Endothelial cell of umbilical vein (primary cell): ENCODE measurements around the gene GALNT2. TPM values are rescaled to one million over a fixed set of nuclear protein-coding genes. Genes with fewer than 3 reads are reported as not detected.

Experiments
- BruUV-seq: library from RNA; stranded (reverse); fragments of 400-500 nt; replicated peaks from 2 replicates; lab custom pipeline; 2021; lab: Mats Ljungman, UMichigan
- CTCF ChIA-PET: fragments of 300-600, 350-600 bp; sonication (Branson Sonifier 250); formaldehyde crosslinking; loops from one replicate; lab custom pipeline; 2021; ENCODE audit warnings: antibody characterized with exemption, inconsistent platforms; lab: Charles Lee
- POLR2A ChIA-PET: fragments of 300-600, 350-600 bp; sonication (Branson Sonifier 250); formaldehyde crosslinking; loops from one replicate; lab custom pipeline; 2021; ENCODE audit warnings: antibody characterized with exemption, inconsistent platforms; lab: Charles Lee
- DNase-seq: peaks from one replicate; pipeline ENCODE4 v3.0.0-alpha.2; 2011; ENCODE audit warnings: low read depth, low spot score
- FAIRE-seq: peaks from 2 replicates; lab custom pipeline; 2011; peaks lifted over from hg19 to GRCh38; lab: Jason Lieb, UNC
- H2AFZ ChIP-seq: 2 replicates; pipeline ENCODE4 v1.6.0; 2012; ENCODE audit warnings: low read depth, low read length, control low read depth, inconsistent platforms
- H3K27ac ChIP-seq: 2 replicates; pipeline ENCODE4 v1.5.1; 2011; ENCODE audit warnings: low read depth, mild to moderate bottlenecking, control low read depth, low read length, moderate library complexity; ENCODE audit not compliant: insufficient read depth
- H3K27me3 ChIP-seq, 2 experiments: 2 replicates each; pipeline versions ENCODE4 v1.6.0 to v1.6.1; 2011; ENCODE audit warnings: low read length in 2 of 2, mixed read lengths in 1 of 2; ENCODE audit not compliant: control insufficient read depth in 2 of 2, insufficient read depth in 2 of 2
- H3K36me3 ChIP-seq, 2 experiments: 2 replicates in 1 of 2; 3 replicates in 1 of 2; pipeline ENCODE4 v1.5.1; 2011; ENCODE audit warnings: low read length in 2 of 2, mild to moderate bottlenecking in 1 of 2, moderate library complexity in 1 of 2; ENCODE audit not compliant: control insufficient read depth in 2 of 2, insufficient read depth in 2 of 2; ENCODE audit errors: extremely low read depth in 1 of 2
- H3K4me1 ChIP-seq: 3 replicates; pipeline ENCODE4 v1.5.1; 2011; ENCODE audit warnings: mild to moderate bottlenecking, low read length; ENCODE audit not compliant: control insufficient read depth, insufficient read depth; ENCODE audit errors: extremely low read depth
- H3K4me2 ChIP-seq: 2 replicates; pipeline ENCODE4 v1.6.1; 2011; ENCODE audit warnings: low read length, control low read depth, mixed read lengths; ENCODE audit not compliant: insufficient read depth
- H3K4me3 ChIP-seq, 3 experiments: fragments of 200-600 bp in 1 of 3; sonication (generic), shearing (Covaris generic) in 1 of 3; replicated peaks in 1 of 3; 2 replicates each; pipeline ENCODE4 v1.5.1; 2011 to 2016; ENCODE audit warnings: control low read depth in 3 of 3, low read length in 3 of 3, mild to moderate bottlenecking in 2 of 3, inconsistent platforms in 1 of 3, low read depth in 1 of 3, moderate library complexity in 1 of 3; ENCODE audit not compliant: insufficient read depth in 1 of 3
- H3K79me2 ChIP-seq: 2 replicates; pipeline ENCODE4 v1.6.0; 2012; ENCODE audit warnings: low read length, inconsistent platforms; ENCODE audit not compliant: control insufficient read depth, insufficient read depth
- H3K9ac ChIP-seq: replicated peaks from 2 replicates; pipeline ENCODE3; 2011; ENCODE audit warnings: low read length, control low read depth; ENCODE audit not compliant: insufficient read depth; ENCODE audit errors: extremely low read depth
- H3K9me1 ChIP-seq: replicated peaks from 3 replicates; pipeline ENCODE4 v1.6.0; 2011; ENCODE audit warnings: mild to moderate bottlenecking, low read length; ENCODE audit not compliant: control insufficient read depth, insufficient read depth; ENCODE audit errors: extremely low read depth
- H3K9me3 ChIP-seq: replicated peaks from 2 replicates; pipeline ENCODE4 v1.5.1; 2012; ENCODE audit warnings: low read length, inconsistent platforms; ENCODE audit not compliant: control insufficient read depth, insufficient read depth
- H4K20me1 ChIP-seq: replicated peaks from 2 replicates; pipeline ENCODE3; 2011; ENCODE audit warnings: mild to moderate bottlenecking, low read length; ENCODE audit not compliant: control insufficient read depth, insufficient read depth; ENCODE audit errors: extremely low read depth
- CTCF ChIP-seq, 2 donors: IDR thresholded peaks; 1 replicate in 1 of 2; 2 replicates in 1 of 2; pipeline ENCODE4 v1.5.1; 2011; ENCODE audit warnings: low read length in 2 of 2, mild to moderate bottlenecking in 2 of 2, moderate library complexity in 2 of 2, control low read depth in 1 of 2, inconsistent platforms in 1 of 2, low read depth in 1 of 2; ENCODE audit not compliant: insufficient read depth in 1 of 2; ENCODE audit errors: extremely low read depth in 1 of 2
- EZH2 ChIP-seq: IDR thresholded peaks from 2 replicates; pipeline ENCODE4 v1.6.1; 2012; ENCODE audit warnings: borderline replicate concordance, low read depth, mild to moderate bottlenecking, moderate library complexity, low read length, inconsistent platforms; ENCODE audit not compliant: severe bottlenecking
- FOS ChIP-seq: IDR thresholded peaks from 2 replicates; pipeline ENCODE4 v1.6.1; 2011; ENCODE audit warnings: mild to moderate bottlenecking, low read length, moderate library complexity, borderline replicate concordance; ENCODE audit not compliant: insufficient read depth
- MAX ChIP-seq: IDR thresholded peaks from 2 replicates; pipeline ENCODE4 v1.6.1; 2011; ENCODE audit not compliant: insufficient read depth, insufficient read length
- POLR2A ChIP-seq: IDR thresholded peaks from 2 replicates; pipeline ENCODE4 v1.6.1; 2012; ENCODE audit warnings: low read depth, mild to moderate bottlenecking, control low read depth, low read length
- dilution Hi-C: fragments of 300-500 bp; cut with MboI; formaldehyde crosslinking; loops from one replicate; pipeline ENCODE4 v1.15.0; 2019; ENCODE audit warnings: low sequenced_read_pairs; ENCODE audit not compliant: extremely low pct_ligation_motif_present
- intact Hi-C: fragments of 100-400 bp; cut with micrococcal nuclease; formaldehyde crosslinking; loops from one replicate; pipeline ENCODE4 v1.10.0; 2022
- polyA plus RNA-seq, 4 experiments: library from polyadenylated mRNA; depleted of rRNA in 3 of 4; stranded (reverse) in 3 of 4; unstranded in 1 of 4; fragments of >200 nt; gene quantifications; 2 replicates each; pipeline versions ENCODE4 v1.2.1 to v1.2.3, GENCODE V29; 2011 to 2012; ENCODE audit warnings: missing spikeins in 1 of 4
- total RNA-seq: library from RNA; stranded (reverse); gene quantifications from 2 replicates; pipeline ENCODE4 v1.2.3, GENCODE V29; 2021

GALNT2 gene
- total and polyA plus RNA-seq, 2 donors (not counting 3 experiments of a cell fraction or from before 2014, with no cell fraction given) = 56.3 to 77.5 TPM

GRCh38 chr1:230057100-230057499, 9.9 kb upstream of the GALNT2 start:
- no peak for FAIRE-seq
- Histone ChIP-seq H4K20me1 (no peaks in the 10 kb centered on the region), H3K79me2 (no peaks in the 10 kb centered on the region), H3K27ac (no peak overlapping the region), H3K9me3 (no peaks in the 10 kb centered on the region), H2AFZ (no peak overlapping the region), H3K27me3 (peaks cover 10 to 13% of the 10 kb centered on the region in 2 experiments), H3K4me3 (no peak overlapping the region), H3K9me1 (no peaks in the 10 kb centered on the region), H3K9ac (no peak overlapping the region), H3K36me3 (no peaks in the 10 kb centered on the region), H3K4me1 (no peaks in the 10 kb centered on the region), H3K4me2 (no peak overlapping the region)
- intact Hi-C loops (no loop called here), dilution Hi-C loops (no loop called here)
- CTCF ChIA-PET = interaction anchor here (1.3 to 1.5 kb wide), 2 partner anchors 13 to 158 kb away, joined by 3 read pairs; no protein-coding TSS in a partner anchor
- no peak for DNase-seq
- POLR2A ChIA-PET = no interaction called here
- no TSS peak for BruUV-seq
- TF ChIP-seq FOS (no peak), CTCF (IDR thresholded peaks at IDR 0.05; ENCODE audit: extremely low read depth in 1 of 2, insufficient read depth in 1 of 2, low read depth in 1 of 2, low read length in 2 of 2) (no peak), POLR2A (no peak), EZH2 (no peak), MAX (no peak)
